HepG2 (cell line): ENCODE results near the gene ZNF821. TPM values are rescaled to one million over a fixed set of nuclear protein-coding genes. Genes with fewer than 3 reads are reported as not detected.
A peak's percentile ranks its signal among the peaks of the same experiment; 100 is the strongest.

ENCODE experiments used
- CSRNP2 ChIP-seq: sonication (generic); formaldehyde crosslinking; conservative IDR thresholded peaks from 2 replicates; pipeline ENCODE4 v1.8.0; 2022; ENCODE audit warnings: low read depth, missing genetic modification reagents
- DNMT3B ChIP-seq: conservative IDR thresholded peaks from 2 replicates; pipeline ENCODE4 v1.6.1; 2016; ENCODE audit warnings: missing biosample characterization, control low read depth
- FOSL1 ChIP-seq: sonication (generic); formaldehyde crosslinking; IDR thresholded peaks from 2 replicates; pipeline ENCODE4 v1.9.0; 2021; ENCODE audit warnings: missing genetic modification reagents, borderline replicate concordance
- MIER2 ChIP-seq: IDR thresholded peaks from 2 replicates; pipeline ENCODE4 v1.6.1; 2016; ENCODE audit warnings: missing biosample characterization, missing genetic modification reagents
- MLX ChIP-seq: IDR thresholded peaks from 2 replicates; pipeline ENCODE4 v1.6.1; 2016
- NBN ChIP-seq: fragments of 450-650 bp; conservative IDR thresholded peaks from 2 replicates; pipeline ENCODE4 v1.6.1; 2017
- NRL ChIP-seq: sonication (generic); formaldehyde crosslinking; IDR thresholded peaks from 2 replicates; pipeline ENCODE4 v1.5.0; 2020; ENCODE audit warnings: missing genetic modification reagents, mild to moderate bottlenecking, moderate library complexity, borderline replicate concordance
- PRMT3 ChIP-seq: sonication (generic); formaldehyde crosslinking; IDR thresholded peaks from 2 replicates; pipeline ENCODE4 v1.8.1; 2022; ENCODE audit warnings: low read depth, mild to moderate bottlenecking, moderate library complexity, missing genetic modification reagents, borderline replicate concordance
- RAD51 ChIP-seq: fragments of 450-650 bp; IDR thresholded peaks from 2 replicates; pipeline ENCODE4 v1.6.1; 2016; ENCODE audit warnings: borderline replicate concordance
- RBM22 ChIP-seq: fragments of 200-400 bp; formaldehyde crosslinking; optimal IDR thresholded peaks from 2 replicates; pipeline ENCODE3; 2017; ENCODE audit warnings: mild to moderate bottlenecking, low read length, moderate library complexity
- REL ChIP-seq: sonication (generic); formaldehyde crosslinking; conservative IDR thresholded peaks from 2 replicates; pipeline ENCODE4 v1.8.0; 2022; ENCODE audit warnings: mild to moderate bottlenecking, missing genetic modification reagents, moderate library complexity
- SRSF1 ChIP-seq: fragments of 200-400 bp; formaldehyde crosslinking; optimal IDR thresholded peaks from 2 replicates; pipeline ENCODE3; 2017; ENCODE audit warnings: mild to moderate bottlenecking, low read depth, low read length, moderate library complexity
- TRAFD1 ChIP-seq: sonication (generic); formaldehyde crosslinking; IDR thresholded peaks from 2 replicates; pipeline ENCODE4 v1.5.1; 2020; ENCODE audit warnings: missing genetic modification reagents, mild to moderate bottlenecking, borderline replicate concordance
- ZGPAT ChIP-seq: IDR thresholded peaks from 2 replicates; pipeline ENCODE4 v1.6.1; 2016; ENCODE audit warnings: mild to moderate bottlenecking
- ZNF121 ChIP-seq: sonication (generic); formaldehyde crosslinking; IDR thresholded peaks from 2 replicates; pipeline ENCODE4 v1.5.0; 2020; ENCODE audit warnings: mild to moderate bottlenecking, missing genetic modification reagents
- ZNF557 ChIP-seq: sonication (generic); formaldehyde crosslinking; IDR thresholded peaks from 2 replicates; pipeline ENCODE4 v1.4.0; 2020; ENCODE audit warnings: missing genetic modification reagents
- ZNF614 ChIP-seq: IDR thresholded peaks from 2 replicates; pipeline ENCODE4 v1.6.1; 2018; ENCODE audit warnings: missing biosample characterization, missing genetic modification reagents, inconsistent platforms, borderline replicate concordance
- ZNF746 ChIP-seq: sonication (generic); formaldehyde crosslinking; IDR thresholded peaks from 2 replicates; pipeline ENCODE4 v1.8.0; 2022; ENCODE audit warnings: mild to moderate bottlenecking, missing genetic modification reagents
- polyA plus RNA-seq, 8 experiments: library from polyadenylated mRNA; depleted of rRNA in 3 of 8; stranded (reverse) in 7 of 8; unstranded in 1 of 8; fragments of >200 nt; fragmentation: Illumina TruSeq in 4 of 8; extraction: Trizol in 4 of 8; gene quantifications; 2 replicates each; pipeline versions ENCODE4 v1.2.1 to v1.2.3, GENCODE V29; 2011 to 2016; ENCODE audit warnings: low read depth in 4 of 8, missing spikeins in 1 of 8, mixed read lengths in 1 of 8; ENCODE audit not compliant: insufficient read depth in 1 of 8
- total RNA-seq, 5 experiments: library from RNA; depleted of rRNA; stranded (reverse); fragments of >200 nt; fragmentation: Illumina TruSeq; extraction: Trizol; gene quantifications; 2 replicates each; pipeline ENCODE4 v1.2.3, GENCODE V29; 2016; ENCODE audit warnings: low read depth in 1 of 5
- TF ChIP-seq, protein P1 (sequence below): sonication (generic); formaldehyde crosslinking; IDR thresholded peaks from 2 replicates; pipeline ENCODE4 v1.4.0; 2020; ENCODE audit warnings: mild to moderate bottlenecking, missing genetic modification reagents

The ZNF821 gene
- total and polyA plus RNA-seq, 2 of the 13 experiments (the other 11 are each of a cell fraction or from before 2014, with no cell fraction given), result 7.0 to 9.1 TPM

DNA sequence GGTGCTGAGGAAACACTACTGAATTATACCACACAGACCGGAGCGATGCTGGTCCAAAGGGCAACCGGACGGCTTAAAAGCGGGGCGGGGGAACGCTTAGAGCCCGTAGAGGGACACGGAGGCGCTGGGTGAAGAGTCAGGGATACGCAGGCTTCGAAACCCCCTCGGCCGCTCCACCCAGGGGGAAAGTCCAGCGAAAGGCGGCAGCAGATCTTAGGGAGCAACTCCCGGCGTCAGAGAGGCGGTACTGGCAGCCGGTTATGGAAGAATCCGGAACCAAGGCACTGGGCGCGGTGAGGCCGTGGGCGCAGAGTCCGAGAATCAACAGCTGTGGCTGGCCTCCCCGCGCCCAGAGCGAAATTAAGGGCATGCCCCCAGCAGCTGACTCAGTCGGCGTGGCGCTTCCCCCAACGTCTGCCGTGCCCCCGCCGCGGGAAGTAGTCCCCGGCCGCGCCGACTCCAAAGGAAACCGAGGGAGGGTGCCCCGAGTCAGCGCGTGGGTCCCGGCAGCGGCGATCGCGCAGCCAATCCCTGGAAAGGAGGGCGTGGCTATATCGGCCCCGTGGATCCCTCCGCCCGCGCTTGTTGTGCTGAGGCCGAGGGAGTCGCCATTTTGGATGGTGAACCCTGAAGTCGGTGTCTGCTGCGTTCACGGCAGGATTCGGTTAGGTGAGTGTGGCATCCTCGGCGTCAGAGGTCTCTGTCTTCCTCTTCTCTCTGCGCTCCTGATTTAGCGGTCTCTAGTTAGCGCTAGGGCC lies 11.1 kb upstream of the ZNF821 start, which contains the start of gene IST1 (continued):
- peak; percentile 57; the same call in 1 of the 2 replicates for TF ChIP-seq MIER2 (CRISPR knock-in tag)
- TF ChIP-seq SRSF1, result peak; percentile 94
- TF ChIP-seq DNMT3B (CRISPR knock-in tag), result peak; percentile 96; the same call in 1 of the 2 replicates
- TF ChIP-seq RAD51, result no peak
- TF ChIP-seq REL (CRISPR knock-in tag), result peak; percentile 24
- peak; percentile 99 for TF ChIP-seq ZGPAT (CRISPR knock-in tag)
- TF ChIP-seq TRAFD1 (CRISPR knock-in tag), result no peak; the same call in 1 of the 2 replicates
- TF ChIP-seq ZNF557 (CRISPR knock-in tag), result peak; percentile 76
- TF ChIP-seq, protein P1, sequence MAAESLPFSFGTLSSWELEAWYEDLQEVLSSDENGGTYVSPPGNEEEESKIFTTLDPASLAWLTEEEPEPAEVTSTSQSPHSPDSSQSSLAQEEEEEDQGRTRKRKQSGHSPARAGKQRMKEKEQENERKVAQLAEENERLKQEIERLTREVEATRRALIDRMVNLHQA (CRISPR knock-in tag), result no peak
- peak; percentile 84 for TF ChIP-seq ZNF121 (CRISPR knock-in tag)
- no peak for TF ChIP-seq RBM22
- TF ChIP-seq CSRNP2 (CRISPR knock-in tag), result no peak; the same call in 1 of the 2 replicates
- TF ChIP-seq PRMT3 (CRISPR knock-in tag), result 0 out of 2 replicates have a peak, but pooled peaks have one; percentile 74
- peak; percentile 83 for TF ChIP-seq FOSL1
- TF ChIP-seq ZNF614 (CRISPR knock-in tag), result peak; percentile 92
- TF ChIP-seq MLX, result peak; percentile 91
- peak; percentile 93 for TF ChIP-seq ZNF746 (CRISPR knock-in tag)
- peak; percentile 96 for TF ChIP-seq NRL
- no peak for TF ChIP-seq NBN
